Esophagus (tissue), 2 donors: ENCODE results near the gene GTF2H4. TPM values are rescaled to one million over a fixed set of nuclear protein-coding genes. Genes with fewer than 3 reads are reported as not detected.

Source experiments
- H3K27ac ChIP-seq, 2 donors: one replicate each; pipeline ENCODE4 v1.5.1; 2013; ENCODE audit warnings: low read depth in 2 of 2, mild to moderate bottlenecking in 2 of 2, inconsistent platforms in 1 of 2, low read length in 1 of 2, moderate library complexity in 1 of 2
- H3K27me3 ChIP-seq, 2 donors: one replicate each; pipeline ENCODE4 v1.6.1; 2013; ENCODE audit warnings: low read length in 2 of 2, control low read depth in 1 of 2, mild to moderate bottlenecking in 1 of 2; ENCODE audit not compliant: insufficient read depth in 2 of 2, control insufficient read depth in 1 of 2
- H3K36me3 ChIP-seq, 2 donors: one replicate each; pipeline ENCODE4 v1.6.1; 2013; ENCODE audit warnings: low read length in 1 of 2; ENCODE audit not compliant: control insufficient read depth in 2 of 2, insufficient read depth in 2 of 2
- H3K4me1 ChIP-seq, 2 donors: one replicate each; pipeline ENCODE4 v1.6.1; 2013; ENCODE audit warnings: low read length in 1 of 2; ENCODE audit not compliant: control insufficient read depth in 2 of 2, insufficient read depth in 2 of 2
- H3K4me3 ChIP-seq, 2 donors: one replicate each; pipeline ENCODE4 v1.5.1; 2013; ENCODE audit warnings: low read length in 2 of 2, mild to moderate bottlenecking in 2 of 2, low read depth in 1 of 2, moderate library complexity in 1 of 2
- H3K9me3 ChIP-seq, 2 donors: one replicate each; pipeline ENCODE4 v1.6.1; 2013; ENCODE audit warnings: mild to moderate bottlenecking in 2 of 2, low read depth in 1 of 2, low read length in 1 of 2, moderate library complexity in 1 of 2; ENCODE audit not compliant: control insufficient read depth in 2 of 2, insufficient read depth in 1 of 2
- WGBS, 2 donors: extraction: QIAGEN DNeasy Blood & Tissue Kit; methylation state at CpG; one replicate each; pipeline ENCODE4 v1.1.7; 2013; 5-methylcytosine and 5-hydroxymethylcytosine counted together
- polyA plus RNA-seq, 2 donors: library from polyadenylated mRNA; stranded (reverse); fragments of 200-250 nt; gene quantifications; one replicate each; pipeline ENCODE4 v1.2.3, GENCODE V29; 2013
- donor health status: healthy with polysubstance abuse.
- donor health status: Bipolar disorder and iron deficiency.

Gene GTF2H4
- polyA plus RNA-seq, 2 donors = 20.6 to 32.0 TPM

DNA sequence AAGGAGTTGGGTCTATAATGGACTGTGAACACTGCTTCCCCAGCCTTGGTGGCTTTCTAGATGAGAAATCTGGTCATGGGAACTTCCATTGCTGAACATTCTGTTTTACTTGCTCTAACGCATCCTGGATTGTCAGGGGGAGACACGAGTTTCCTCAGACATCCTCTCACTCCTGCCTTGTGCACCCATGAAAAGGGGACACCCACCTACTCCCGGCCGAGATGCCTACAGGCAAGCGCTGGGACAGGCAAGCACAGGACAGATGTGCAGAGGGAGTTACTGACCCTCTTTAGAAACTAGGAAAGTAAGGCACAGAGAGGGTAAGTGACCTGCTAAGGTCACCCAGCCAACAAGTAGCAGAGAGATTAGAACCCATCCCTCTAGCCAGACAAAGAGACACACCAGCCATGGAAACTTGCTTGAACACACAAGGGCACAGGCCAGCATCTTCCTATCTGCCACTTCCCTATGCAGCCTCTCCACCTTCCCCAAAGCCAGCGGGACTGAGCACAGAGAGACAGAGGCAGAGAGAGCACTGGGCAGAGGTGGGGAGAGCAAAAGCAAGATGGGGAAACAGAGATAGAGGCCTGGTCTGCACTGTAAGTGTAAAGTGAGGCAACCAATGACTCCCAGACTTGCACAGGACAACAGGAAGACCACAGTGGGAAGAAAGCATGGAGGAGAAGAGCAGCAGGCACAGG, 24.8 kb downstream of the GTF2H4 start:
- Histone ChIP-seq H3K9me3 (no peaks in the 10 kb centered on the region), H3K36me3 (no peaks in the 10 kb centered on the region), H3K4me3 (no peak overlapping the region), H3K27ac (peak overlapping the region; percentile 65 to 91), H3K4me1 (peaks cover 3 to 6% of the 10 kb centered on the region in 2 donors), H3K27me3 (no peaks in the 10 kb centered on the region)
- WGBS, 2 donors = 69 to 75% methylated on average over 6 of the region's 6 CpGs

DNA sequence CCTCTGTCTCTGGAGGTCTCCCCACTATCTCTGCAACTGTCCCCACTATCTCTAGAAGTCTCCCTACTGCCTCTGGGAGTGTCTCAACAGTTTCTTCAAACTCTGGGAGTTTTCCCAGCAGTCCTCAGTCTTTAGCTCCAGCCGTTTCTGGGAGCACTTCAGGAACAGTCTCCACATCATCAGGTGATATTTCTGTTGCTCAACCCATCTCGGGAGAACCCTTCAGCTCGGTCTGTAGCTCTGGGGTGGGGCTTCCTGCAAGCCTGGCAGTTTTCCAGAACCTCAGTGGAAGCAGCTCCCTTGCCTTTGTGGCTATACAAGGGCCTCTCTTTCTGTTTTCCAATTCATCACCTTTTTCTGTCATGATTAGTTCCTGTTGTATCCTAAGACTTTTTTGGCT, 27.0 kb downstream of the GTF2H4 start:
- Histone ChIP-seq H3K4me3 (no peak overlapping the region), H3K27me3 (no peaks in the 10 kb centered on the region), H3K4me1 (peaks cover 10 to 22% of the 10 kb centered on the region in 2 donors), H3K27ac (peak overlapping the region in 1 of 2 donors; percentile 47), H3K36me3 (no peaks in the 10 kb centered on the region), H3K9me3 (no peaks in the 10 kb centered on the region)
- 20% methylated on average over 3 of the region's 3 CpGs for WGBS, 2 donors

DNA sequence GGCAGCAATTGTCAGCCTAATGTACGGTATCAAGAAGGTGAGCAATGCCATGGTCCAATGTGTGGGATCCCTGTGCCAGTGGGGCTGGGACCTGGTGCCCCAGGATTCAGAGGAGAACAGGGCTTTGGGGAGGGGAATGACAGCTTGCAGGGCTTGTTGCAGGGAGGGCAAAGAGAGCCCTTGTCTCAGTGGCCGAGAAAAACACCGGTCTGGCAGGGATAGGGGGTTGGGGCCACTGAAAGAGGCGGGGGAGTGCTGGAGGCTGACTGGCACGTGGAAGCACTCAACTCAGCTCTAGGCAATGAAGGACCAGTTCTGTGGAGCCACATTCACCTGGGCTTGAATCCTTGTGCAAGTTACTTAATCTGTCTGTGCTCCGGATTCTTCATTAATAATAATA, 29.3 kb downstream of the GTF2H4 start:
- no peak overlapping the region for H3K4me3 ChIP-seq
- no peaks in the 10 kb centered on the region for H3K36me3 ChIP-seq
- H3K4me1 ChIP-seq = peaks cover 10 to 30% of the 10 kb centered on the region in 2 donors
- no peaks in the 10 kb centered on the region for H3K27me3 ChIP-seq
- 71 to 79% methylated on average over 6 of the region's 6 CpGs for WGBS, 2 donors
- peak overlapping the region in 1 of 2 donors; percentile 20 for H3K27ac ChIP-seq
- no peaks in the 10 kb centered on the region for H3K9me3 ChIP-seq

DNA sequence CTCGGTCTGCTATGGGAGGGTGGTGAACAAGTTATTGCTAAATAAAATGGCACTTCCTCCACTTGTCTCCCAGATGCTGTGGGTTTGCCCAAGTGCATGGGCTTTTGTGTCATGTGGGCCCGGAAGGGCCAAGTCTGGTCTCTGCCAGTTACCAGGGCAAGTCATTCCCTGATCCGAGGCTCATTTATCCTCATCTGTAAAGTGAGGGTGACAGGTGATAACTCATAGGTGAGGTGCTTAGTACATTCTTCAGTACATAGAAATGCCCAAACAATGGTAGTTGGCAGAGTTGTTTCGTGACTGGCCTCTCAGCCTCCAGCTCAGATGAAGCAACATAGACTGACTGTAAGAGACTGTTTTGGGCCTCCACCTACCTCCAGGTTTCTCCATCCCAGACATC, 30.7 kb downstream of the GTF2H4 start:
- H3K4me1 ChIP-seq = peaks cover 11 to 32% of the 10 kb centered on the region in 2 donors

GRCh38 chr6:30939473-30939872, 31.5 kb downstream of the GTF2H4 start:
- Histone ChIP-seq H3K9me3 (no peaks in the 10 kb centered on the region), H3K36me3 (no peaks in the 10 kb centered on the region), H3K27me3 (no peaks in the 10 kb centered on the region), H3K27ac (peak overlapping the region; percentile 82 to 93), H3K4me3 (no peak overlapping the region), H3K4me1 (peaks cover 11 to 32% of the 10 kb centered on the region in 2 donors)
- 22 to 37% methylated on average over 3 of the region's 3 CpGs for WGBS, 2 donors

More for the DNA sequence above, 30.7 kb downstream of the GTF2H4 start:
- Histone ChIP-seq H3K36me3 (no peaks in the 10 kb centered on the region), H3K27ac (peak overlapping the region; percentile 89 to 98), H3K27me3 (no peaks in the 10 kb centered on the region), H3K4me3 (no peak overlapping the region), H3K9me3 (no peaks in the 10 kb centered on the region)
- 40 to 55% methylated on average over 4 of the region's 4 CpGs for WGBS, 2 donors

DNA sequence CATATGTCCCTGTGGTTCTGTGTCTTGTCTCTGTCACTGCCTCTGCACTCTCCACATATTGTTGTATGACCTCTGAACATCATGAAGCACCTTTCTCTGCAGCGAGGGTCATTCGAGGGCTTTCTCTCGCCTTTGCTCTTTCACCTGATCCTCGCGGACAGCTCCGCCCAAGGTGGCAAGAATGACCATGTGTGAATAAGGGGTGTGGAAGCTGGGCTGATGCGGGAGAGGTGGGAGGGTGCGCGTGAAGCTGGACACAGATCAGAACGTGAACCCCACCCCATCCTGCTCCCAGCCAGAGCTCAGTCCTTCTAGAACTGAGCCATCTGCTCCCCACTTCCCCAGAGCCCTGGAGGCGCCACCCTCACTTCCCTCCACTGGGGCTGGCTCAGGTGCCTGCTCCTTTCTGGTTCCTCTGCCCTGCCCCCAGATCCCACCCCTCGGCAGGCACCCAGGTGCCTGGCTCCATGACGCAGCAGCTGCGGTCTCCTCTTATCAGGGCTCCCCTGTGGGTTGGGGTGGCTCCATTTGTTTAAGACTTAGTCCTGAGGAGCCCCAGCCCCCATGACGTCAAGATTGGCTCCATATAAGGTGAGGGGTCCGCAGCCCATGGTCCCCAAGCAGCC, 32.5 kb downstream of the GTF2H4 start, which contains the start of gene MUCL3:
TSS of gene MUCL3 (plus strand) at position 613 of the 626 bp plus-strand sequence. CDS start 27 bp downstream, outside the sequence.
- no peaks in the 10 kb centered on the region for H3K36me3 ChIP-seq
- no peaks in the 10 kb centered on the region for H3K9me3 ChIP-seq
- 55 to 57% methylated on average over 16 of the region's 16 CpGs for WGBS, 2 donors
- H3K4me3 ChIP-seq = no peak within 1 kb of the TSS
- H3K27ac ChIP-seq = peak within 1 kb of the TSS; percentile 82 to 93
- peaks cover 11 to 32% of the 10 kb centered on the region in 2 donors for H3K4me1 ChIP-seq
- H3K27me3 ChIP-seq = no peaks in the 10 kb centered on the region

- Histone ChIP-seq H3K4me3 (no peak overlapping the region), H3K36me3 (no peaks in the 10 kb centered on the region), H3K27ac (peak overlapping the region in 1 of 2 donors; percentile 29), H3K27me3 (no peaks in the 10 kb centered on the region), H3K4me1 (peaks cover 11 to 32% of the 10 kb centered on the region in 2 donors), H3K9me3 (no peaks in the 10 kb centered on the region)
- WGBS, 2 donors = 17 to 20% methylated on average over 15 of the region's 15 CpGs
These were observed 34.5 kb downstream of the GTF2H4 start for GRCh38 chr6:30942338-30943060.

GRCh38 chr6:30944051-30944450, 36.0 kb downstream of the GTF2H4 start:
- H3K9me3 ChIP-seq = no peaks in the 10 kb centered on the region
- H3K4me3 ChIP-seq = no peak overlapping the region
- no peak overlapping the region for H3K27ac ChIP-seq
- H3K27me3 ChIP-seq = no peaks in the 10 kb centered on the region
- no peaks in the 10 kb centered on the region for H3K36me3 ChIP-seq
- H3K4me1 ChIP-seq = peaks cover 3 to 22% of the 10 kb centered on the region in 2 donors
- WGBS, 2 donors = 86 to 89% methylated on average over 4 of the region's 4 CpGs

- Histone ChIP-seq H3K27ac (no peak overlapping the region), H3K4me3 (no peak overlapping the region), H3K9me3 (no peaks in the 10 kb centered on the region), H3K36me3 (no peaks in the 10 kb centered on the region), H3K27me3 (no peaks in the 10 kb centered on the region), H3K4me1 (peaks cover 3 to 12% of the 10 kb centered on the region in 2 donors)
- 86 to 96% methylated on average over 5 of the region's 5 CpGs for WGBS, 2 donors
These were observed 37.3 kb downstream of the GTF2H4 start for GRCh38 chr6:30945281-30945680.
